Rectal smooth muscle tissue (tissue), 1 donor: ENCODE measurements around the gene PCGF2.

ENCODE experiments used
- H3K27ac ChIP-seq: one replicate; pipeline ENCODE4 v1.7.0; 2013; ENCODE audit warnings: low read depth, low read length, inconsistent platforms
- H3K27me3 ChIP-seq: one replicate; pipeline ENCODE4 v1.7.0; 2013; ENCODE audit warnings: low read length; ENCODE audit not compliant: control insufficient read depth, insufficient read depth
- H3K36me3 ChIP-seq: one replicate; pipeline ENCODE4 v1.7.0; 2013; ENCODE audit warnings: low read length; ENCODE audit not compliant: control insufficient read depth, insufficient read depth
- H3K4me1 ChIP-seq: one replicate; pipeline ENCODE4 v1.7.0; 2013; ENCODE audit warnings: low read length; ENCODE audit not compliant: control insufficient read depth, insufficient read depth
- H3K4me3 ChIP-seq: one replicate; pipeline ENCODE4 v1.7.0; 2013; ENCODE audit warnings: low read length
- H3K9ac ChIP-seq: one replicate; pipeline ENCODE4 v1.7.0; 2013; ENCODE audit warnings: low read length

Gene PCGF2

GRCh38 chr17:38740044-38740443 lies 8.1 kb downstream of the PCGF2 start:
- no peak overlapping the region for H3K9ac ChIP-seq
- H3K4me3 ChIP-seq = no peak overlapping the region
- H3K36me3 ChIP-seq = peaks cover 8% of the 10 kb centered on the region
- H3K27ac ChIP-seq = no peak overlapping the region
- H3K27me3 ChIP-seq = no peaks in the 10 kb centered on the region
- H3K4me1 ChIP-seq = peaks cover 23% of the 10 kb centered on the region

DNA sequence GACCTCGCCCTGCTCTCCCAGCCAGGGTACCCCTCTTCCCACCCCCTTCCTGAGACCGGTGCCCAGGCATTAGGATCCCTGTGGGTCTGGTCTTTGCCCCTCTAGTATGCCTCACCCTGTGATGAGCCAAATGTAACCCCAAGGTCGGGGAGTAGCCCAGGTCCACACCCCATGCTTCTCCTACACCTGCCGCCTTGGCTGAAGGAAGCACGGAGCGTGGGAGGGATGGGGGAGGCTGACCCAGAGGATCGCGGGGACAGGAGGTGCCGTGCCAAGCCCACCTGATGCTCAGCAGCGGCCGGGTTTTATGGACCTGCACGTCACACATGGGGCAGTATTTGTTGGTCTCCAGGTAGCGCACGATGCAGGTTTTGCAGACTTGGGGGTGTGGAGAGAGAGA lies 8.8 kb downstream of the PCGF2 start:
- H3K27ac ChIP-seq = no peak overlapping the region
- H3K36me3 ChIP-seq = peaks cover 8% of the 10 kb centered on the region
- H3K27me3 ChIP-seq = no peaks in the 10 kb centered on the region
- H3K4me1 ChIP-seq = peaks cover 23% of the 10 kb centered on the region
- no peak overlapping the region for H3K4me3 ChIP-seq
- H3K9ac ChIP-seq = no peak overlapping the region

- peaks cover 8% of the 10 kb centered on the region for H3K36me3 ChIP-seq
- peaks cover 23% of the 10 kb centered on the region for H3K4me1 ChIP-seq
- no peak overlapping the region for H3K9ac ChIP-seq
Observed at GRCh38 chr17:38738686-38739085, 9.4 kb downstream of the PCGF2 start.

GRCh38 chr17:38738007-38738662 lies 10.0 kb downstream of the PCGF2 start:
- no peak overlapping the region for H3K4me3 ChIP-seq
- H3K4me1 ChIP-seq = peaks cover 23% of the 10 kb centered on the region
- peaks cover 10% of the 10 kb centered on the region for H3K36me3 ChIP-seq
- H3K9ac ChIP-seq = no peak overlapping the region
- no peaks in the 10 kb centered on the region for H3K27me3 ChIP-seq
- no peak overlapping the region for H3K27ac ChIP-seq

More at GRCh38 chr17:38738686-38739085, 9.4 kb downstream of the PCGF2 start:
- Histone ChIP-seq H3K27me3 (no peaks in the 10 kb centered on the region), H3K27ac (no peak overlapping the region), H3K4me3 (no peak overlapping the region)

GRCh38 chr17:38735161-38735997 lies 12.8 kb downstream of the PCGF2 start:
- Histone ChIP-seq H3K27ac (no peak overlapping the region), H3K36me3 (peaks cover 13% of the 10 kb centered on the region), H3K9ac (no peak overlapping the region), H3K4me3 (no peak overlapping the region), H3K27me3 (no peaks in the 10 kb centered on the region), H3K4me1 (peaks cover 6% of the 10 kb centered on the region)

DNA sequence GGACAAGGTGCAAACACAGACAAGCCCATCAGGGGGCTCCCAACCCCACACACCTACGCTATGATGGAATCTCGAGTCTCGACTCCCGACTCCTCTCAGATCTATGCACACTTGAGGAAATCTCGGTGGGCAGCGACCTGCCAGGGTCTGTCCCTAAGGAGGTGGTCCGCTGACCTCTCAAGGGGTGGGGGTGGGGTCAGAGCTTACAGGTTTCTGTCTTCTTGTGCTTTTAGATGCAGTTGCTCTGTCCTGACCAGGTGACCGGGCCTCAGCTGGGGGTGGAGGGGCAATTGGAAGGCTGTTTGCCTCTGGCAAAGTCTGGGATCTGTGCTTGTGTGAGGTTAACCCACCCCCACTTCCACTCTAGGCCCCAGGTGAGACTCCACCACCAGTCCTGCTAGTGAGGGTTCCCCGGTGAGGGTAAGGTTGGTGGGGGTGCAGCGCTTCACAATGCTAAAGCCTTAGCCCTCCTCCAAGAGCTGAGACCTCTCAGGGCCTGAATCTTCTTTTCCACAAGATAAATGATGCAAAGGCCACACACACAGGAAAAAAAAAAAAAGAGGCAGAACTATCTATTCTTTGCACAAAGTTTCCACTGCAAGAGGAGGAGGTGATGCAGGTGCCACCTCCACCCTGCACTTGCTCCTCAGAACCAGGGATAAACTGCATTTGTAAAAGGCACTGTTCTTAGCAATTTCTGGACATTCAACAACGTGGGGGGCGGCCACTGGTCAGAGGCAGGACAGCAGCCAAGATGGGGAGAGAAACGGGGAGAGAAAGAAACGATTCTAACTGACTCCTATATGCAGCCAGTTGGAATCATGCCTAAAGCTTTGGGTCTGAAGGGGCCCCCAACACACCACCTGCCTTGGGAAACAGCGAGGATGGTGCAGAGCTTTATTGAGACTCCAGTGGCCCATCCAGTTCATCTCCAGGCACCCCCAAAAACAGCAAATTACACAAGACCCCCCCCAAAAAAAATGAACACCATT lies 13.9 kb downstream of the PCGF2 start:
- no peak overlapping the region for H3K27ac ChIP-seq
- H3K27me3 ChIP-seq = no peaks in the 10 kb centered on the region
- peaks cover 6% of the 10 kb centered on the region for H3K4me1 ChIP-seq
- peaks cover 9% of the 10 kb centered on the region for H3K36me3 ChIP-seq
- no peak overlapping the region for H3K4me3 ChIP-seq
- H3K9ac ChIP-seq = no peak overlapping the region

DNA sequence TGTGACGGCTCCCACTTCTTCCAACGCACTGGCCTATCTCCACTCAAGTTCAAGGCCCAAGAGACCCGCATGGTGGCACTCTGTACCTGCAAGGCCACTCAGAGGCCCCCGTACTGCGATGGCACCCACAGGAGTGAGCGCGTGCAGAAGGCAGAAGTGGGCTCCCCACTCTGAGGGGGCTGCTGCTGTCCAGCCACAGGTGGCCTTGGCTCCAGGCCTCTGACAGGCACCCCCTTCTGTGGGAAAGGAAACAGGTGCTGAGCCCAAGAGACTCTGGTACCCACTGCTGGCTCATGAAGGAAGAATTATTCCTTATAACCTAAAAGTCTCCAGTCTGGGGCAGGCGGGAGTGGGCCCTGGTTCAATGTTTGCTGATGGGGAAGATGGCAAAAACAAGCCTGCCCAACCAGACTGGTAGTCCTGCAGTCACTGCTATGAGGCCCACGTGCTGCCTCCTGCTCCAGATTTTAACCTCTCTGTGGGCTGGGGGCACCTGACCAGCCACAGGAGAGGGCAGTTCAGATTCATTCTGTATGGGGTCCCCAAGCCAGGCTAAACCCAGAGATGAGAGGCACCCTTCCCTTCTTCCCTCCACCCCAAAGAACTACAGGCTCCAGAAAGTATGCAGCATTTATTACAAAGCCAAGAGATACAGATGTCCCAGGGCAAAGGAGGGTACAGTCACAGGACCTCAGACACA lies 14.7 kb downstream of the PCGF2 start:
- Histone ChIP-seq H3K9ac (no peak overlapping the region), H3K4me1 (peaks cover 6% of the 10 kb centered on the region), H3K27ac (no peak overlapping the region), H3K36me3 (peaks cover 9% of the 10 kb centered on the region), H3K4me3 (no peak overlapping the region), H3K27me3 (no peaks in the 10 kb centered on the region)

DNA sequence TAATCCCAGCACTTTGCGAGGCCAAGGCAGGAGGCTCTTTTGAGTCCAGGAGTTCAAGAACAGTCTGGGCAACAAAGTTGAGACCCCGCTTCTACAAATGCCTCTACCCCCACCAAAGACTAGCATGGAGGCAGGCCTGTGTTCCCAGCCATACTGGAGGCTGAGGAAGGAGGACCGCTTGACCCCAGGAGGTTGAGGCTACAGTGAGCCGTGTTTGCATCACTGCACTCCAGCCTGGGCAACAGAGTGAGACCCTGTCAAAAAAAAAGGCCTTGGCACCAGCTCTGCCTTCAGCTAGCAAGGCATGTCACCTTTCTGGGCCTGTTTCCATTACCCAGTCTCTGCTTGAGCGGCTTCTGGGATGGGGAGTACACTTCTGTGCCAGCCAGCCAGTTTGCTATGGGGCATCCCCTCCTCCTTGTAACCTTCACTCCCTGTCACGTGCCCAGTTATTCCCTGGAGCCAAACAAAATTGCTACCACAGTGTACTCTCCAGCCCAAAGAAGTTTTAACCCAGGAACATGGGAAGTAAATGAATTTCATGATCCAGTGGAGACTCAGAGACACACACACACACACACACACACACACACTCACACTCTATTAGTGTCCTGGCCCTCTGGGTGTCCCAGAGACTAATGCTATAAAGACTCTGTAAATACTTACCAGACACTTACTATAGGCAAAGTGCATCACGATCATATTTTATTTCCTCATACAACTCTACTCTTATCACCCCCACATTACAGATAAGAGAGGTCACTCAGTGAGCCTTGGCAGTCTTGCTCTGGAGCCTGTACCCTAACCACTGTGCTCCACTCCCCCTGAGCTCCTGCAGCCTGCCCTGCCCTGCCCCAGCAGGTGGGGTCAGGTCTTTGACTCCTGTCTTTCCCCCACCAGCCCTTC lies 15.5 kb downstream of the PCGF2 start:
- Histone ChIP-seq H3K9ac (no peak overlapping the region), H3K27me3 (no peaks in the 10 kb centered on the region), H3K27ac (peak overlapping the region; percentile 23), H3K4me1 (peaks cover 6% of the 10 kb centered on the region), H3K4me3 (peak overlapping the region; percentile 13), H3K36me3 (peaks cover 9% of the 10 kb centered on the region)

DNA sequence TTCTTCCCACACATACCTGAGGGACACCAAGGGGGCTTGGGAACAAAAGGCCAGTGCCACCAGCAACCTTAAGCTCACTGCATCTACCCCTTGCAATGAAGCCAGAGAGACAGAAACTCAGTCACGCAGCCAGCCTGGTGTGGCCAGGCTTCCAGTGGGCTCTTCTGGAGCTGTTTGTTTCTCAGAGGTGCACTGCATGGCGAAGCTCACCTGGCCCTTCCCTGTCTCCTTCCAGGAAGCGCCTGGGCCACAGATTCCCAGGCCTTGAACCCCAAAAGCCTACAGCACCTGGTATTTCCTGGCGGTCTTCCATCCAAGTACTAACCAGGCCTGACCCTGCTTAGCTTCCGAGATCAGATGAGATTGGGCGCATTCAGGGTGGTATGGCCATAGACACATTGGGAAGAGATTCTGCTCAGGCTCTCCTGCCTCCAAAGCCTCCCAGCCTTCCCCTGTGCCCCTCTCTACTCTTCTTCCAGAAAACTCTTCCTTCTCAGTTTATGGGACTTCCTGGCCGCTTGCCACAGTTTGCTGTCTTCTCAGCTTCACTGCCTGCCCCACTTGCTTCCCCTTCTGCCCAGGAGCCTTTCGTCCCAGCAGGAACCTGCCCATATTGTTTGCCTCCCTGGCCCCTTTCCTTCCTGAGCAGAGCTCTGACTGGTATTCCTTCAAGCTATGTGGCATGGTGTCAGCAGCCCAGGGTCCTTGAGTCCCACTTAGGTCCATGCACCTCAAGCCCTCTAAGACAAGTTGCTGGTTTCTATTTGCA lies 16.4 kb downstream of the PCGF2 start:
- Histone ChIP-seq H3K4me1 (peaks cover 6% of the 10 kb centered on the region), H3K36me3 (peaks cover 9% of the 10 kb centered on the region), H3K27me3 (no peaks in the 10 kb centered on the region), H3K27ac (peak overlapping the region; percentile 78), H3K4me3 (peak overlapping the region; percentile 86), H3K9ac (peak overlapping the region; percentile 12)

DNA sequence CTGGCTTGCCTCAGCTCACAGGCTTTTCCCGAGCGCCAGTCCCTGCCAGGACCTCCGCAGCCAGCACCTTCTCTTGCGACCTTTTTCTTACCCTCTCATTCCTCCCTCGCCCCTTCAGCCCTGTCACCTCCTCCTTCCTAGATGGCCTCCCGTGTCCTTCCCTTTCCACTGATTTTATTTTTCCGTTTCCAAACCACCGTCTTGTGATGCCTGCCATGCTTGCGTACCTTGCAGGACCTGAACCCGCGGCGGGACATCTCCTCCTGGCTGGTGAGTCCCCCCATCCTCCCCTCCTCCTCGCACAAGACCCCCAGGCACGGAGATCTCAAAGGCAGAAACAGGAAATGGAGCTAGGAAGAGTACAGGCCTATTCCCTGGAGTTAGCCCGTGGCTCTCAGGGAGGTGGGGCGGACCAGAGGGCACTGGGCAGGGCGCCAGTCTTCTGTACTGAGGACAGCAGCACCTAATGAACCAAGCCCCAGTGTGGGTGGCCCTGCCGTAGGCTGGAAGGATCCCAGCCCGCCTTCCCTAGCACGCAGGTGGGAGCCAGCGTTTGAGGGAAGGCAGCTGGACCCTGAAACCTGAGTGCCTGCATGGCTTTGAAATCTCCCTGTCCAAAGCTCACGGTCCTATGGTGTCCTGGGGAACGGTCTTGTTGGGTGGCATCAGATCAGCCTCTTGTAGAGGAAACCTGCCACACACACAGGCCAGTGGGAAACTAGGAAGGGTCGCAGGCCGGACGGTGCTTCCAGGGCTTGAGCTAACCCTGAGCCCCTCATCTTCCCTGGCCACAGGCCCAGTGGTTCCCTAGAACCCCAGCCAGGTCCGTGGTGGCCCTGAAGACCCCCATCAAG lies 17.4 kb downstream of the PCGF2 start:
- Histone ChIP-seq H3K27ac (peak overlapping the region; percentile 78), H3K4me3 (peak overlapping the region; percentile 86), H3K9ac (peak overlapping the region; percentile 69), H3K36me3 (peaks cover 9% of the 10 kb centered on the region), H3K4me1 (peaks cover 6% of the 10 kb centered on the region), H3K27me3 (no peaks in the 10 kb centered on the region)
